Right lobe of liver (tissue), 4 donors: Measurements from ENCODE around the gene RRAS2.

Source experiments
- CTCF ChIP-seq, 4 donors: fragments of 200-600 bp in 3 of 4; fragments of 450-650 bp in 1 of 4; IDR thresholded peaks; one replicate each; pipeline versions ENCODE4 v1.5.1 to v1.8.0; 2016 to 2022; ENCODE audit warnings: antibody characterized with exemption in 4 of 4, mild to moderate bottlenecking in 2 of 4
- POLR2A ChIP-seq: fragments of 450-650 bp; IDR thresholded peaks from one replicate; pipeline ENCODE4 v1.6.1; 2017; ENCODE audit warnings: antibody characterized with exemption, mild to moderate bottlenecking
- donor health status: DM: no; HTN: no; CAD: no.
- donor health status: DM: no; HTN: no; CAD: no.
- donor health status: DM: no; HTN: yes; CAD: no.

GRCh38 chr11:14361951-14362350, 3.0 kb upstream of the RRAS2 start:
- TF ChIP-seq CTCF (IDR thresholded peaks at IDR 0.05), result no peak
- no peak for TF ChIP-seq POLR2A
